ENCODE measurements around the gene SHB.

DNA sequence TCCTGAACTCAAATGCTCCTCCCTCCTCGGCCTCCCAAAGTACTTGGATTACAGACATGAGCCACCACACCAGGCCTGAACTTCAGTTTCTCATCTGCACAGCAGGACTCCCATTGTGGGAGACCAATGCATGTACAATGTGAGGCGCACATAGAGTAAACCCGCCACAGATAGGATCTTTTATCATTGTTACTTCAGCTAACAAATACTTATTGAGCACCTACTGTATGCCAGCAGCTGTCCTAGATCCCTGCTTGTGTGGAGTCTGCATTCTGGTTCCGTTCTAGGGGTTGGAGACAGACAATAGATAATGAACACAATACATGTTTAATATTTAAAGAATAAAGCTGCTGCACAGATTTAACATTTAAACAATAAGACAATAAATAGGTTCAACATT is 158.8 kb downstream of the SHB start:
- TF ChIP-seq ELF4 (IDR thresholded peaks at IDR 0.05): no peak
- no peak for TF ChIP-seq SUZ12 (IDR thresholded peaks at IDR 0.05)
- TF ChIP-seq TARDBP (IDR thresholded peaks at IDR 0.05): no peak
- no peak for TF ChIP-seq BHLHE40 (IDR thresholded peaks at IDR 0.05; ENCODE audit: borderline replicate concordance)
- no peak for TF ChIP-seq FOXM1 (IDR thresholded peaks at IDR 0.05; ENCODE audit: borderline replicate concordance)
- TF ChIP-seq ARNT (IDR thresholded peaks at IDR 0.05): no peak
- no peak for TF ChIP-seq FOXK2 (IDR thresholded peaks at IDR 0.05)
- TF ChIP-seq FOXA1 (IDR thresholded peaks at IDR 0.05): no peak
- no peak for TF ChIP-seq LEF1 (IDR thresholded peaks at IDR 0.05; ENCODE audit: borderline replicate concordance)
- TF ChIP-seq NFRKB (IDR thresholded peaks at IDR 0.05): no peak
